IMR-90 (cell line): ENCODE data around the gene D2HGDH. TPM values are rescaled to one million over a fixed set of nuclear protein-coding genes. Genes with fewer than 3 reads are reported as not detected.
"Not testable (repeated sequence)": the region's sequence is repeated elsewhere in the genome, so short reads cannot be mapped to it uniquely, and the experiment has no call there.

Experiments used
- ATAC-seq: fragments of 200-7000 bp; cut with Tn5 transposase; 2 replicates; pipeline ENCODE4 v1.9.1; 2020; ENCODE audit warnings: low read depth, mild to moderate bottlenecking, moderate library complexity
- BruUV-seq: library from RNA; stranded (reverse); fragments of 400-500 nt; replicated peaks from 2 replicates; lab custom pipeline; 2021; lab: Mats Ljungman, UMichigan
- CTCF ChIA-PET: fragments of 300-600 bp; formaldehyde crosslinking; extraction: SDS; loops from one replicate; lab custom pipeline; 2021; ENCODE audit warnings: antibody characterized with exemption; lab: Yijun Ruan, JAX
- POLR2A ChIA-PET: fragments of 300-600 bp; sonication (Branson Sonifier 250); formaldehyde crosslinking; loops from one replicate; lab custom pipeline; 2022; ENCODE audit warnings: antibody characterized with exemption; ENCODE audit not compliant: unreplicated experiment; lab: Charles Lee
- DNase-seq: peaks from one replicate; pipeline ENCODE4 v3.0.0; 2013
- H2AFZ ChIP-seq: replicated peaks from 2 replicates; pipeline ENCODE3; 2013; ENCODE audit warnings: low read length, mild to moderate bottlenecking; ENCODE audit not compliant: poor library complexity
- H2AK5ac ChIP-seq: 2 replicates; pipeline ENCODE4 v1.6.1; 2013; ENCODE audit warnings: low read depth, low read length, inconsistent platforms
- H2AK9ac ChIP-seq: replicated peaks from 2 replicates; pipeline ENCODE3; 2013; ENCODE audit warnings: mild to moderate bottlenecking, low read depth, low read length, moderate library complexity; ENCODE audit not compliant: poor library complexity
- H2BK120ac ChIP-seq: 2 replicates; pipeline ENCODE4 v1.6.1; 2013; ENCODE audit warnings: low read depth, low read length, inconsistent platforms
- H2BK15ac ChIP-seq: 3 replicates; pipeline ENCODE4 v1.6.1; 2013; ENCODE audit warnings: low read depth, low read length, inconsistent platforms
- H2BK20ac ChIP-seq: 2 replicates; pipeline ENCODE4 v1.6.1; 2013; ENCODE audit warnings: low read depth, mild to moderate bottlenecking, inconsistent platforms, low read length, moderate library complexity
- H2BK5ac ChIP-seq: 2 replicates; pipeline ENCODE4 v1.6.1; 2013; ENCODE audit warnings: mild to moderate bottlenecking, low read depth, low read length, inconsistent platforms; ENCODE audit not compliant: poor library complexity, severe bottlenecking
- H3K14ac ChIP-seq: replicated peaks from 2 replicates; pipeline ENCODE4 v1.6.1; 2013; ENCODE audit warnings: low read depth, low read length, inconsistent platforms
- H3K18ac ChIP-seq: 2 replicates; pipeline ENCODE4 v1.6.1; 2013; ENCODE audit warnings: low read depth, low read length, control low read depth
- H3K23ac ChIP-seq: 2 replicates; pipeline ENCODE4 v1.6.1; 2013; ENCODE audit warnings: low read depth, low read length, inconsistent platforms
- H3K27ac ChIP-seq: 2 replicates; pipeline ENCODE4 v1.5.1; 2013; ENCODE audit warnings: mild to moderate bottlenecking, control low read depth, low read length; ENCODE audit not compliant: insufficient read depth
- H3K27me3 ChIP-seq: 2 replicates; pipeline ENCODE4 v1.6.1; 2013; ENCODE audit warnings: low read length; ENCODE audit not compliant: control insufficient read depth, insufficient read depth
- H3K36me3 ChIP-seq: 2 replicates; pipeline ENCODE4 v1.6.1; 2013; ENCODE audit warnings: low read length, mixed read lengths; ENCODE audit not compliant: control insufficient read depth, insufficient read depth
- H3K4ac ChIP-seq: 2 replicates; pipeline ENCODE4 v1.6.1; 2013; ENCODE audit warnings: low read depth, low read length, inconsistent platforms
- H3K4me1 ChIP-seq: 2 replicates; pipeline ENCODE4 v1.6.1; 2013; ENCODE audit warnings: low read length, mixed read lengths; ENCODE audit not compliant: control insufficient read depth, insufficient read depth
- H3K4me2 ChIP-seq: 2 replicates; pipeline ENCODE4 v1.6.1; 2013; ENCODE audit warnings: low read depth, mild to moderate bottlenecking, control low read depth, low read length, moderate library complexity
- H3K4me3 ChIP-seq: 2 replicates; pipeline ENCODE4 v1.5.1; 2013; ENCODE audit warnings: low read depth, mild to moderate bottlenecking, control low read depth, low read length, moderate library complexity; ENCODE audit not compliant: insufficient read depth
- H3K56ac ChIP-seq: 2 replicates; pipeline ENCODE4 v1.6.1; 2013; ENCODE audit warnings: low read length, inconsistent platforms; ENCODE audit not compliant: insufficient read depth; ENCODE audit errors: extremely low read depth
- H3K79me1 ChIP-seq, 2 experiments: 2 replicates each; pipeline ENCODE4 v1.6.1; 2013; ENCODE audit warnings: low read length in 2 of 2, inconsistent platforms in 1 of 2, low read depth in 1 of 2
- H3K9ac ChIP-seq: 2 replicates; pipeline ENCODE4 v1.6.1; 2013; ENCODE audit warnings: low read depth, low read length, control low read depth
- H3K9me1 ChIP-seq: 2 replicates; pipeline ENCODE4 v1.6.1; 2013; ENCODE audit warnings: low read length, inconsistent platforms; ENCODE audit not compliant: insufficient read depth
- H3K9me3 ChIP-seq: 2 replicates; pipeline ENCODE4 v1.6.1; 2013; ENCODE audit warnings: low read length; ENCODE audit not compliant: control insufficient read depth, insufficient read depth
- H4K20me1 ChIP-seq: 2 replicates; pipeline ENCODE4 v1.6.1; 2013; ENCODE audit warnings: low read length, inconsistent platforms; ENCODE audit not compliant: insufficient read depth
- H4K5ac ChIP-seq: 2 replicates; pipeline ENCODE4 v1.6.1; 2013; ENCODE audit warnings: mild to moderate bottlenecking, low read depth, low read length, control low read depth
- H4K8ac ChIP-seq, 2 experiments: 2 replicates each; pipeline ENCODE4 v1.6.1; 2013; ENCODE audit warnings: low read depth in 2 of 2, low read length in 2 of 2, control low read depth in 1 of 2, inconsistent platforms in 1 of 2
- H4K91ac ChIP-seq: 2 replicates; pipeline ENCODE4 v1.6.1; 2013; ENCODE audit warnings: low read depth, low read length, inconsistent platforms; ENCODE audit not compliant: insufficient read depth
- WGBS, 2 experiments: methylation state at CpG; one replicate each; pipeline versions ENCODE4 v1.1.5 to v1.1.7; 2013; ENCODE audit warnings: missing lambda C conversion rate in 2 of 2; ENCODE audit not compliant: insufficient read length in 1 of 2; ENCODE audit errors: extremely low coverage in 2 of 2; 5-methylcytosine and 5-hydroxymethylcytosine counted together
- dilution Hi-C: fragments of 300-500 bp; cut with HindIII; formaldehyde crosslinking; loops from one replicate; pipeline ENCODE4 v1.14.3; 2018; ENCODE audit warnings: low sequenced_read_pairs; ENCODE audit not compliant: unreplicated experiment
- in situ Hi-C: fragments of 300-500 bp; cut with MboI; formaldehyde crosslinking; loops from 3 replicates; pipeline ENCODE4 v1.14.3; 2019; ENCODE audit warnings: low sequenced_read_pairs, inconsistent platforms, mixed read lengths
- intact Hi-C: fragments of 100-400 bp; cut with micrococcal nuclease; formaldehyde crosslinking; loops from 2 replicates; pipeline ENCODE4 v1.10.0; 2022
- polyA plus RNA-seq, 3 experiments: library from polyadenylated mRNA; depleted of rRNA; stranded (reverse); fragments of >200 nt; gene quantifications; 2 replicates each; pipeline ENCODE4 v1.2.3, GENCODE V29; 2012; ENCODE audit warnings: low replicate concordance in 1 of 3
- total RNA-seq: library from RNA; depleted of rRNA; stranded (reverse); fragments of >200 nt; gene quantifications from 2 replicates; pipeline ENCODE4 v1.2.3, GENCODE V29; 2012

The D2HGDH gene
- total and polyA plus RNA-seq, 2 of the 4 experiments (the other 2 are of a cell fraction): 6.3 to 22.1 TPM

DNA sequence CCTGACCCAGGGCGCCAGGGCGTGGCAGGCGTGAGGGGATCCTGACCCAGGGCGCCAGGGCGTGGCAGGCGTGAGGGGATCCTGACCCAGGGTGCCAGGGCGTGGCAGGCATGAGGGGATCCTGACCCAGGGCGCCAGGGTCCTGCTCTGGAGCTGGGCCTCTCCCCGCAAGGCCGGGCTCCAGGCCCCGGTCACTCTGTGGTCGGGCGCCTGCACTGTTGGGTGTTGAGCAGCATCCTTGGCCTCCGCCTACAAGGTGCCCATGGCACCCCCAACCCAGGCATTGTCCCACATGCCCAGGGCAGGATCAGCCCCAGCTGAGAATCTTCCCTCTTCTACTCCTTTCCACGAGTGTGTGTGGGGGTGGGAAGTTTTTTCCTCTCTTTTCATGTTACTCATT is 8.6 kb downstream of the D2HGDH start:
- H2AFZ ChIP-seq, H2BK15ac ChIP-seq, H3K9me3 ChIP-seq, H3K4me1 ChIP-seq, H2AK5ac ChIP-seq, dilution Hi-C loops, H3K27ac ChIP-seq, in situ Hi-C loops, H2AK9ac ChIP-seq, H4K91ac ChIP-seq, H4K8ac ChIP-seq, intact Hi-C loops, H3K9me1 ChIP-seq, H3K23ac ChIP-seq, ATAC-seq, H3K4me3 ChIP-seq, BruUV-seq, H4K5ac ChIP-seq, H3K4ac ChIP-seq, H2BK120ac ChIP-seq, H3K27me3 ChIP-seq, H3K4me2 ChIP-seq, H3K56ac ChIP-seq, POLR2A ChIA-PET, H3K9ac ChIP-seq, H3K14ac ChIP-seq, H3K18ac ChIP-seq, CTCF ChIA-PET, DNase-seq, H2BK20ac ChIP-seq, H2BK5ac ChIP-seq: not testable (repeated sequence)
- Histone ChIP-seq H4K20me1 (peaks cover 26% of the 10 kb centered on the region), H3K36me3 (peaks cover 41% of the 10 kb centered on the region), H3K79me1 (peaks cover 5 to 14% of the 10 kb centered on the region in 2 experiments; a peak in 3 of 4 replicates)
- WGBS, 2 experiments: 100% methylated on average over 5 of the region's 15 CpGs; no CpG with 5 or more reads in 1 of the 2 experiments
